Peyer's patch (tissue), 4 donors: ENCODE measurements around the gene NRM.

ENCODE experiments used
- CTCF ChIP-seq, 6 experiments: fragments of 450-650 bp in 4 of 6; fragments of 200-600 bp in 2 of 6; sonication (generic) in 1 of 6; IDR thresholded peaks; one replicate each; pipeline ENCODE4 v1.5.1; 2017 to 2019; ENCODE audit warnings: antibody characterized with exemption in 6 of 6, mild to moderate bottlenecking in 3 of 6, moderate library complexity in 1 of 6
- POLR2A ChIP-seq, 2 donors: fragments of 450-650 bp; IDR thresholded peaks; one replicate each; pipeline ENCODE4 v1.5.1; 2017; ENCODE audit warnings: antibody characterized with exemption in 2 of 2, mild to moderate bottlenecking in 2 of 2, moderate library complexity in 2 of 2

GRCh38 chr6:30683183-30683979, 7.4 kb downstream of the NRM start:
- no peak for TF ChIP-seq POLR2A (IDR thresholded peaks at IDR 0.05)
- no peak for TF ChIP-seq CTCF (IDR thresholded peaks at IDR 0.05)
